H9 (cell line): Measurements from ENCODE around the gene MRAP2. TPM values are rescaled to one million over a fixed set of nuclear protein-coding genes. Genes with fewer than 3 reads are reported as not detected.

Experiments used
- DNase-seq: peaks from one replicate; pipeline ENCODE4 v3.0.0-alpha.2; 2017
- H2AFZ ChIP-seq: one replicate; pipeline ENCODE4 v1.6.1; 2013; ENCODE audit warnings: mild to moderate bottlenecking, low read length, control low read depth, moderate library complexity
- H2AK5ac ChIP-seq: 2 replicates; pipeline ENCODE4 v1.6.1; 2013; ENCODE audit warnings: low read length, control low read depth, mixed read lengths; ENCODE audit not compliant: insufficient read length
- H2BK120ac ChIP-seq: one replicate; pipeline ENCODE4 v1.6.1; 2013; ENCODE audit warnings: low read depth, mild to moderate bottlenecking, low read length, control low read depth, inconsistent platforms; ENCODE audit not compliant: poor library complexity, severe bottlenecking
- H2BK12ac ChIP-seq: 2 replicates; pipeline ENCODE4 v1.6.1; 2013; ENCODE audit warnings: low read length, control low read depth, mixed read lengths, low read depth; ENCODE audit not compliant: insufficient read length
- H2BK15ac ChIP-seq: 2 replicates; pipeline ENCODE4 v1.6.1; 2013; ENCODE audit warnings: low read depth, low read length, control low read depth
- H2BK20ac ChIP-seq: one replicate; pipeline ENCODE4 v1.6.1; 2013; ENCODE audit warnings: low read depth, mild to moderate bottlenecking, low read length, control low read depth, inconsistent platforms; ENCODE audit not compliant: poor library complexity, severe bottlenecking
- H2BK5ac ChIP-seq: 2 replicates; pipeline ENCODE4 v1.6.1; 2013; ENCODE audit warnings: low read length, control low read depth, mixed read lengths; ENCODE audit not compliant: insufficient read length
- H3K14ac ChIP-seq: 2 replicates; pipeline ENCODE4 v1.6.1; 2013; ENCODE audit warnings: low read length, control low read depth; ENCODE audit not compliant: insufficient read depth
- H3K18ac ChIP-seq: 2 replicates; pipeline ENCODE4 v1.6.1; 2013; ENCODE audit warnings: low read depth, mild to moderate bottlenecking, mixed read lengths, low read length, control low read depth; ENCODE audit not compliant: insufficient read length
- H3K23ac ChIP-seq: 2 replicates; pipeline ENCODE4 v1.6.1; 2013; ENCODE audit warnings: low read length, control low read depth, mixed read lengths, low read depth; ENCODE audit not compliant: insufficient read length
- H3K23me2 ChIP-seq: 2 replicates; pipeline ENCODE4 v1.6.1; 2013; ENCODE audit warnings: low read depth, mild to moderate bottlenecking, mixed read lengths, low read length, control low read depth; ENCODE audit not compliant: insufficient read length, poor library complexity, severe bottlenecking
- H3K27ac ChIP-seq: 2 replicates; pipeline ENCODE4 v1.5.1; 2013; ENCODE audit warnings: low read length, control low read depth, mixed read lengths, low read depth; ENCODE audit not compliant: insufficient read length
- H3K27me3 ChIP-seq: 2 replicates; pipeline ENCODE4 v1.6.1; 2013; ENCODE audit warnings: low read length, control low read depth, inconsistent platforms; ENCODE audit not compliant: insufficient read depth
- H3K4ac ChIP-seq: 2 replicates; pipeline ENCODE4 v1.6.1; 2013; ENCODE audit warnings: low read depth, mild to moderate bottlenecking, control low read depth, inconsistent platforms, low read length, moderate library complexity
- H3K4me1 ChIP-seq: 2 replicates; pipeline ENCODE4 v1.6.1; 2013; ENCODE audit warnings: low read length, control low read depth, inconsistent platforms; ENCODE audit not compliant: insufficient read depth
- H3K4me2 ChIP-seq: 2 replicates; pipeline ENCODE4 v1.6.1; 2013; ENCODE audit warnings: low read length, control low read depth, mixed read lengths; ENCODE audit not compliant: insufficient read length, insufficient read depth
- H3K56ac ChIP-seq: 2 replicates; pipeline ENCODE4 v1.6.1; 2013; ENCODE audit warnings: low read depth, mild to moderate bottlenecking, mixed read lengths, low read length, control low read depth; ENCODE audit not compliant: insufficient read length
- H3K79me1 ChIP-seq: 2 replicates; pipeline ENCODE4 v1.6.1; 2013; ENCODE audit warnings: low read depth, mild to moderate bottlenecking, moderate library complexity, low read length, control low read depth, inconsistent platforms; ENCODE audit not compliant: insufficient read depth, poor library complexity, severe bottlenecking
- H3K79me2 ChIP-seq: 2 replicates; pipeline ENCODE4 v1.6.1; 2013; ENCODE audit warnings: low read length, control low read depth, inconsistent platforms; ENCODE audit not compliant: insufficient read depth
- H3K9ac ChIP-seq: 2 replicates; pipeline ENCODE4 v1.6.1; 2013; ENCODE audit warnings: low read length, control low read depth, mixed read lengths; ENCODE audit not compliant: insufficient read length; ENCODE audit errors: extremely low read depth
- H3K9me3 ChIP-seq: one replicate; pipeline ENCODE4 v1.6.1; 2013; ENCODE audit warnings: low read depth, low read length, inconsistent platforms; ENCODE audit not compliant: control insufficient read depth
- H3T11ph ChIP-seq: one replicate; pipeline ENCODE4 v1.6.1; 2013; ENCODE audit warnings: mild to moderate bottlenecking, low read length, control low read depth, inconsistent platforms
- H4K20me1 ChIP-seq: one replicate; pipeline ENCODE4 v1.6.1; 2013; ENCODE audit not compliant: control insufficient read depth, insufficient read length, insufficient read depth
- H4K5ac ChIP-seq: 2 replicates; pipeline ENCODE4 v1.6.1; 2013; ENCODE audit warnings: low read depth, mild to moderate bottlenecking, mixed read lengths, low read length, control low read depth; ENCODE audit not compliant: insufficient read length
- H4K8ac ChIP-seq: replicated peaks from 2 replicates; pipeline ENCODE4 v1.6.1; 2013; ENCODE audit warnings: low read length, control low read depth, mixed read lengths, low read depth; ENCODE audit not compliant: insufficient read length
- H4K91ac ChIP-seq: 2 replicates; pipeline ENCODE4 v1.6.1; 2013; ENCODE audit warnings: low read depth, mild to moderate bottlenecking, moderate library complexity, mixed read lengths, low read length, control low read depth; ENCODE audit not compliant: insufficient read length
- H3K27ac Mint-ChIP-seq, 3 experiments: 2 replicates in 2 of 3; 3 replicates in 1 of 3; pipeline ENCODE4 v1.8.0; 2020 to 2021; ENCODE audit warnings: mixed read lengths in 3 of 3, mild to moderate bottlenecking in 1 of 3, moderate library complexity in 1 of 3
- H3K27me3 Mint-ChIP-seq: 2 replicates; pipeline ENCODE4 v1.8.0; 2021; ENCODE audit warnings: low read depth, mild to moderate bottlenecking, moderate library complexity, mixed read lengths
- H3K36me3 Mint-ChIP-seq, 3 experiments: 2 replicates in 2 of 3; 3 replicates in 1 of 3; pipeline ENCODE4 v1.8.0; 2020 to 2021; ENCODE audit warnings: low read depth in 3 of 3, mixed read lengths in 3 of 3; ENCODE audit not compliant: insufficient read depth in 1 of 3
- H3K4me1 Mint-ChIP-seq, 2 experiments: 2 replicates each; pipeline ENCODE4 v1.8.0; 2020; ENCODE audit warnings: mixed read lengths in 2 of 2
- H3K4me3 Mint-ChIP-seq, 2 experiments: 2 replicates in 1 of 2; 3 replicates in 1 of 2; pipeline ENCODE4 v1.8.0; 2020 to 2021; ENCODE audit warnings: mild to moderate bottlenecking in 2 of 2, mixed read lengths in 2 of 2, moderate library complexity in 1 of 2
- H3K9me3 Mint-ChIP-seq, 2 experiments: 2 replicates in 1 of 2; 3 replicates in 1 of 2; pipeline ENCODE4 v1.8.0; 2020; ENCODE audit warnings: mild to moderate bottlenecking in 2 of 2, mixed read lengths in 2 of 2, moderate library complexity in 1 of 2
- CTCF ChIP-seq: fragments of 200-600 bp; sonication (generic); conservative IDR thresholded peaks from 3 replicates; pipeline ENCODE4 v1.8.0; 2021; ENCODE audit warnings: antibody characterized with exemption, mild to moderate bottlenecking
- WGBS: extraction: QIAGEN DNeasy Blood & Tissue Kit; methylation state at CpG from one replicate; pipeline ENCODE4 v1.1.7; 2013; ENCODE audit warnings: missing lambda C conversion rate, low lambda C conversion rate, mixed read lengths; ENCODE audit not compliant: insufficient read length; ENCODE audit errors: extremely low coverage; 5-methylcytosine and 5-hydroxymethylcytosine counted together
- total RNA-seq: library from RNA; stranded (reverse); gene quantifications from 2 replicates; pipeline ENCODE4 v1.2.1, GENCODE V29; 2021

The MRAP2 gene
- total RNA-seq, 1 experiment from 2014 or later, result 8.0 TPM

- no peak overlapping the region for H4K91ac ChIP-seq
- DNase-seq, result no peak
- Mint-ChIP-seq H3K27ac (no peak overlapping the region; a peak in 1 of 7 replicates), H3K36me3 (peaks cover 3 to 17% (median 13%) of the 10 kb centered on the region in 3 experiments; a peak in 5 of 7 replicates), H3K9me3 (peaks cover 0 to 9% of the 10 kb centered on the region in 2 experiments; a peak in 3 of 5 replicates), H3K27me3 (no peaks in the 10 kb centered on the region), H3K4me3 (no peak overlapping the region), H3K4me1 (peaks cover 18 to 19% of the 10 kb centered on the region in 2 experiments)
- no peak overlapping the region for H2AK5ac ChIP-seq
- H3K4me1 ChIP-seq, result peaks cover 11% of the 10 kb centered on the region
- H4K5ac ChIP-seq, result no peak overlapping the region
- H4K8ac ChIP-seq, result no peak overlapping the region
- H3K4ac ChIP-seq, result no peak overlapping the region
- H3K79me2 ChIP-seq, result no peaks in the 10 kb centered on the region
- no peak overlapping the region for H2AFZ ChIP-seq
- H3K14ac ChIP-seq, result no peak overlapping the region
- no peaks in the 10 kb centered on the region for H4K20me1 ChIP-seq
- H2BK20ac ChIP-seq, result no peak overlapping the region
- no peak overlapping the region for H3K56ac ChIP-seq
- H3K79me1 ChIP-seq, result no peaks in the 10 kb centered on the region
- H2BK12ac ChIP-seq, result no peak overlapping the region
- no peak for TF ChIP-seq CTCF
- no peak overlapping the region for H2BK120ac ChIP-seq
- H3K23ac ChIP-seq, result no peak overlapping the region
- no peak overlapping the region for H2BK15ac ChIP-seq
- no peak overlapping the region for H3K4me2 ChIP-seq
- no peak overlapping the region for H3K27ac ChIP-seq
- H2BK5ac ChIP-seq, result no peak overlapping the region
- no peak overlapping the region for H3K18ac ChIP-seq
- no peak overlapping the region for H3K9ac ChIP-seq
- no peaks in the 10 kb centered on the region for H3K27me3 ChIP-seq
- H3K23me2 ChIP-seq, result no peaks in the 10 kb centered on the region
- WGBS, result no CpG with 5 or more reads among the region's 2 CpGs
- H3T11ph ChIP-seq, result no peak overlapping the region
- no peaks in the 10 kb centered on the region for H3K9me3 ChIP-seq
These were observed 32.2 kb downstream of the MRAP2 start for GRCh38 chr6:84065693-84066290.
